Thyroid gland (tissue), 4 donors: Measurements from ENCODE around the gene TBC1D2B. TPM values are rescaled to one million over a fixed set of nuclear protein-coding genes. Genes with fewer than 3 reads are reported as not detected.
A peak's percentile ranks its signal among the peaks of the same experiment; 100 is the strongest.

Experiments
- DNase-seq, 2 donors: peaks; one replicate each; pipeline ENCODE4 v3.0.0-alpha.2; 2019
- H3K27ac ChIP-seq, 3 donors: fragments of 200-600 bp; sonication (generic); 1 replicate in 2 of 3; 2 replicates in 1 of 3; pipeline ENCODE4 v1.5.1; 2016 to 2019; ENCODE audit warnings: mild to moderate bottlenecking in 1 of 3, moderate library complexity in 1 of 3
- H3K27me3 ChIP-seq: fragments of 200-600 bp; sonication (generic); one replicate; pipeline ENCODE4 v1.5.1; 2019
- H3K36me3 ChIP-seq, 2 donors: fragments of 200-600 bp; sonication (generic); one replicate each; pipeline ENCODE4 v1.5.1; 2016 to 2019
- H3K4me1 ChIP-seq, 2 donors: fragments of 200-600 bp; sonication (generic); one replicate each; pipeline ENCODE4 v1.5.1; 2017 to 2019
- H3K4me3 ChIP-seq, 3 donors: fragments of 200-600 bp; sonication (generic); replicated peaks in 1 of 3; 1 replicate in 2 of 3; 2 replicates in 1 of 3; pipeline ENCODE4 v1.5.1; 2016; ENCODE audit warnings: mild to moderate bottlenecking in 1 of 3
- H3K9me3 ChIP-seq: fragments of 200-600 bp; sonication (generic); one replicate; pipeline ENCODE4 v1.5.1; 2017
- CTCF ChIP-seq, 6 experiments: fragments of 200-600 bp in 3 of 6; fragments of 450-650 bp in 3 of 6; sonication (generic) in 3 of 6; IDR thresholded peaks; one replicate each; pipeline ENCODE4 v1.5.1; 2016 to 2019; ENCODE audit warnings: antibody characterized with exemption in 6 of 6, mild to moderate bottlenecking in 2 of 6, inconsistent platforms in 1 of 6, moderate library complexity in 1 of 6
- POLR2A ChIP-seq, 2 donors: fragments of 450-650 bp; IDR thresholded peaks; one replicate each; pipeline ENCODE4 v1.6.1; 2017; ENCODE audit warnings: antibody characterized with exemption in 2 of 2, mild to moderate bottlenecking in 2 of 2, moderate library complexity in 1 of 2
- WGBS, 2 donors: methylation state at CpG; one replicate each; pipeline ENCODE4 v1.1.5; 2017; 5-methylcytosine and 5-hydroxymethylcytosine counted together
- intact Hi-C: fragments of 100-400 bp; cut with DNase I; formaldehyde crosslinking; loops from one replicate; pipeline ENCODE4 v1.15.1; 2023
- total RNA-seq, 4 donors: library from RNA; depleted of rRNA; stranded (reverse); fragments of >200 nt; gene quantifications; one replicate each; pipeline ENCODE4 v1.2.3, GENCODE V29; 2016

The TBC1D2B gene
- total RNA-seq, 4 donors from 2014 or later: 32.8 to 54.0 (median 40.1) TPM

GRCh38 chr15:78083186-78083585 lies 5.7 kb upstream of the TBC1D2B start:
- no peaks in the 10 kb centered on the region for H3K36me3 ChIP-seq
- peaks cover 0 to 3% of the 10 kb centered on the region in 2 donors for H3K4me1 ChIP-seq
- H3K9me3 ChIP-seq: no peaks in the 10 kb centered on the region
- no peak for DNase-seq
- H3K27ac ChIP-seq: no peak overlapping the region
- H3K4me3 ChIP-seq: no peak overlapping the region
- TF ChIP-seq POLR2A (IDR thresholded peaks at IDR 0.05) (no peak), CTCF (IDR thresholded peaks at IDR 0.05) (no peak)
- 90 to 93% methylated on average over 4 of the region's 4 CpGs for WGBS, 2 donors
- intact Hi-C loops: no loop called here
- H3K27me3 ChIP-seq: no peaks in the 10 kb centered on the region

GRCh38 chr15:78082743-78083110 lies 5.2 kb upstream of the TBC1D2B start:
- H3K27ac ChIP-seq: no peak overlapping the region
- no peaks in the 10 kb centered on the region for H3K27me3 ChIP-seq
- no peaks in the 10 kb centered on the region for H3K36me3 ChIP-seq
- TF ChIP-seq POLR2A (IDR thresholded peaks at IDR 0.05) (no peak), CTCF (IDR thresholded peaks at IDR 0.05) (no peak)
- intact Hi-C loops: no loop called here
- H3K9me3 ChIP-seq: no peaks in the 10 kb centered on the region
- H3K4me3 ChIP-seq: no peak overlapping the region
- peaks cover 0 to 3% of the 10 kb centered on the region in 2 donors for H3K4me1 ChIP-seq
- no peak for DNase-seq
- 80 to 100% methylated on average over 1 of the region's 1 CpG for WGBS, 2 donors

- H3K4me1 ChIP-seq: peaks cover 0 to 3% of the 10 kb centered on the region in 2 donors
- WGBS, 2 donors: 59 to 78% methylated on average over 4 to 5 of the region's 5 CpGs
Measured at GRCh38 chr15:78082106-78082742, 4.7 kb upstream of the TBC1D2B start.

GRCh38 chr15:78080088-78080460 lies 2.6 kb upstream of the TBC1D2B start:
- Histone ChIP-seq H3K27ac (no peak overlapping the region), H3K4me3 (no peak overlapping the region), H3K4me1 (peaks cover 10 to 21% of the 10 kb centered on the region in 2 donors), H3K27me3 (no peaks in the 10 kb centered on the region), H3K9me3 (no peaks in the 10 kb centered on the region), H3K36me3 (no peaks in the 10 kb centered on the region)
- DNase-seq: no peak
- TF ChIP-seq CTCF (IDR thresholded peaks at IDR 0.05) (no peak), POLR2A (IDR thresholded peaks at IDR 0.05) (no peak)
- intact Hi-C loops: no loop called here
- 95% methylated on average over 3 to 8 of the region's 8 CpGs for WGBS, 2 donors

More at GRCh38 chr15:78082106-78082742, 4.7 kb upstream of the TBC1D2B start:
- H3K27ac ChIP-seq: no peak overlapping the region
- no peaks in the 10 kb centered on the region for H3K36me3 ChIP-seq
- H3K27me3 ChIP-seq: no peaks in the 10 kb centered on the region
- H3K9me3 ChIP-seq: no peaks in the 10 kb centered on the region
- no peak for DNase-seq
- TF ChIP-seq POLR2A (IDR thresholded peaks at IDR 0.05): no peak
- H3K4me3 ChIP-seq: no peak overlapping the region
- intact Hi-C loops: no loop called here

GRCh38 chr15:78079298-78080087 lies 2.0 kb upstream of the TBC1D2B start:
- TF ChIP-seq POLR2A (IDR thresholded peaks at IDR 0.05): no peak
- no peak for DNase-seq
- Histone ChIP-seq H3K27ac (no peak overlapping the region), H3K36me3 (no peaks in the 10 kb centered on the region), H3K9me3 (no peaks in the 10 kb centered on the region), H3K27me3 (no peaks in the 10 kb centered on the region), H3K4me1 (peaks cover 10 to 25% of the 10 kb centered on the region in 2 donors), H3K4me3 (no peak overlapping the region)
- intact Hi-C loops: no loop called here
- WGBS, 2 donors: 89 to 92% methylated on average over 11 of the region's 11 CpGs

- Histone ChIP-seq H3K27ac (peak overlapping the region in 2 of 3 donors; percentile 39 to 63), H3K4me1 (peaks cover 17 to 34% of the 10 kb centered on the region in 2 donors), H3K9me3 (no peaks in the 10 kb centered on the region), H3K36me3 (no peaks in the 10 kb centered on the region), H3K27me3 (no peaks in the 10 kb centered on the region), H3K4me3 (peak overlapping the region in 1 of 3 donors; percentile 26)
- DNase-seq: no peak
- WGBS, 2 donors: 16 to 38% methylated on average over 6 to 7 of the region's 7 CpGs
- intact Hi-C loops: no loop called here
- TF ChIP-seq CTCF (IDR thresholded peaks at IDR 0.05) (no peak), POLR2A (IDR thresholded peaks at IDR 0.05) (no peak)
Measured at GRCh38 chr15:78077871-78078210, 330 bp upstream of the TBC1D2B start.
